Measurements from ENCODE around the gene C1orf35.

GRCh38 chr1:228065543-228066347, 37.4 kb downstream of the C1orf35 start:
- TF ChIP-seq CTCF (IDR thresholded peaks at IDR 0.05; ENCODE audit: poor library complexity) (no peak), EZH2phosphoT487 (IDR thresholded peaks at IDR 0.05; ENCODE audit: low read depth, severe bottlenecking, unreplicated experiment) (no peak)

Measured in hepatocyte (in vitro differentiated cells).